ENCODE measurements around the gene ZNF654.
"Not testable (repeated sequence)": the region's sequence is repeated elsewhere in the genome, so short reads cannot be mapped to it uniquely, and the experiment has no call there.

Gene ZNF654

GRCh38 chr3:88137836-88138235, 78.8 kb downstream of the ZNF654 start:
- DNase-seq (ENCODE audit: low read depth, low spot score): no peak

GRCh38 chr3:88141458-88142083, 82.5 kb downstream of the ZNF654 start:
- no peak for DNase-seq (ENCODE audit: low read depth, low spot score)

DNA sequence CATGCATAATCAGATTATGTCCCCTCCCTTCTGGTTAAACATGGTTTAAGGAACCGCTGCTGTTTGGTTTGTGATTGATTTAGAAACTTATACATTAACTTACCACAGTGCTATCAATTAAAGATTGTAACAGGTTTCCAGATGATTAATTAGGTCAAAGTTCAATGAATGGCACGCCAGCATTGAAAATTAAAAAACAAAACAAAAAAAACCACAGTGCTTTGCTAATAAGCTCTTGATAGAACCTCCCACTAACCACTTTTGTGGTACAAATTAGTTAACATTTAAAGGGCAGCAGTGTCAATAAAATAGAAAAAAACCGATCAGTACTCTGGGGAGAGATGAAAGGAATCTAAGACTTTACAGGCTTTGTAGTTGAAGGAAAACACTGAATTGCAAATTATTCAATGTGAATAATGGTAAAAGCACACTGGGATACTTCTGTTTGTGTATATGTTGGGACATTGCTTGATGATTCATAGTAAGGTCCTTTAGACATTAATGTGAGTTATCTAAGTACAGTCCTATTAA, 83.1 kb downstream of the ZNF654 start:
- DNase-seq (ENCODE audit: low read depth, low spot score): no peak

DNA sequence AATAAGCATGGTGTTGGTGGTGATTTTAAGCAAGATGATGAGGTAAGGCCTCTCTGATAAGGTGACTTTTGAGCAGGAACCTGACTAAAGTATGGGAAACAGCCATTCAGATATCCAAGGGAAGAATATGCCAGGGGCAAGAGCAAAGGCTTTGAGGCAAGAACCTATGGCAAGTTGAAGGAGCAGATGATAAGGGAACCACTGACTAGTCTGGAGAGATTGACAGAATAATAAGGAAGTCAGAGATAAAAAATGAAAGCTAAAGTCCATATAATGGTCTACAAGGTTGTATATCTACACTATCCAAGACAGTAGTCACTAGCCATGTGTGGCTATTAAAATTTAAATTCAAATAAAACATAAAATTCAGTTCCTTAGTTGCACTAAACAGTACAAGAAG, 88.2 kb downstream of the ZNF654 start:
- no peak for DNase-seq (ENCODE audit: low read depth, low spot score)

- DNase-seq (ENCODE audit: low read depth, low spot score): peak; percentile 6
Observed at GRCh38 chr3:88148651-88149050, 89.6 kb downstream of the ZNF654 start.

- no peak for DNase-seq (ENCODE audit: low read depth, low spot score)
Observed at GRCh38 chr3:88149101-88149508, 90.0 kb downstream of the ZNF654 start.

DNA sequence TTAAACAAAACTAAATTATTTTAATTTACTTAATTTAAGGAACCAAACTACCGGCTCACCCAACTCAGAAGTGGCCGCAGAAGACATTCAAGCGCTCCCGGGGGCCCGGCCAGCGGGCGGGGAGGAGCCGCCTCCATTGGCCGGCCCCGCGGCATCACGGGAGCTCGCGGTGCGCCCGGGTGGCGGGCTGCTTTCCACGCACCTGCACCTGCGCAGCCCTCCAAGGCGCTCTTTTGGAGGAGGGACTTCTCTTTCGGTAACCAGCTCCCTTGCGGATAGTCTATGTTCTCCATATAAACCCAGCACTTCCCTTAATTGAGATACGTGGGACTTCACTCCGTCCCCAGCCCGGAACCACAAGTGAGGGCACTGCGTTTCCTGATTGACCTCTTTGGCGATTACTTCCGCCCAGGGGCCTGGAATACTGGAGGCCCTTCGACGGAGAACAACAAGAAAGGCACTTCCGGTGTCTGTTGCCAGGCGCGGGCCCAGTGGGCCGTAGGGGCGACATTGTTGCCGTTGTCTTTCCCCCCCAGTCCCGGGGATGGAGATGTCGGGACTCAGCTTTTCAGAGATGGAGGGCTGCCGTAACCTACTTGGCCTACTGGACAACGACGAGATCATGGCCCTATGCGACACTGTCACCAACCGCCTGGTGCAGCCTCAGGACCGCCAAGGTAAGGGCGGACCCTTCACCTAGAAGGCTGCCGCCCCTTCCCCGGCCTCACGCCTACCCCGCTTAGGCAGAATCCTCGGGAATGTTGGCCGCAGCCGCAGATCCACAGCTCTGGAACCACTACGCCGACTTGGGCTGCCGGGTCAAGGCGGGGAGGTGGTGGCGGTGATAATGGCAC, 90.7 kb downstream of the ZNF654 start, which contains the start of gene C3orf38:
C3orf38 (plus strand) TSS at position 451 of the 854 bp plus-strand sequence; CDS start at position 545, 94 bp downstream.
- peak; percentile 95 for DNase-seq (ENCODE audit: low read depth, low spot score)

DNA sequence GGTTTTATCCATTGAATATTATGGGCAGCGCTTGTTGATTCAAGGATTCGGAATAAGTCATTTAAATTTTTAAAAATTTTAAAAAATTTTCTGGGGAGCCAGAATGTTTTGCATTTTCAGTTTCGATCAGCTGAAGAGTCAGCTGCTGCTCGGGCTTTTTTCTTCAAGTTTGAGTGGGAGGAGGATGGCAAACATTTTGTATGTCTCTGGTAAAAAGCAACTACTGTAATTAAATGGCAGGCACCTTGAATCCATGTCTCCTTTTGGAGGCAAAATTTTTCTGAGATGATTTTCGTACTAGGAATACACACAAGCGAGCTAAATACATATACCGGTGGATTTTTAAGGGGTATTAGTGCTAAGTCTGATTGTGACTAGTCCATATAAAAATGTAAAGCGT, 91.3 kb downstream of the ZNF654 start:
- no peak for DNase-seq (ENCODE audit: low read depth, low spot score)

DNA sequence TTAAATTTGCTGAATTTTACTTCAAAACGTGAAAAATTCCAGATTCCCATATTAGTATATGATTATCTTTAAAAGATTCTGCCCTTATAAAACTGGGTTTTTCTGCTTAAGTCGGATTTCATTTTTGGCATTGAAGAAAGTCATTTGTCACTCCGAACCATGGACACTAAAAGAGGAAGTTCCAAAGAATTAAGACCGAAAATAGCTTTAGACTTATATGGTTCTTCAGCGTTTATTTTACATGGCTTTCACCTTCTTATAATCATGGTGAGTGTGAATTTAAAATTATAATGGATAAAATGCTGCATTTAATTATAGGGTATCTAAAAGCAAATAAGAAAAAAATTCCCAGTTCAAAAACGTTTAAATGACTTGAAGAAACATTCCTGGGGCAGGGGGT, 91.8 kb downstream of the ZNF654 start:
- DNase-seq (ENCODE audit: low read depth, low spot score): no peak

- no peak for DNase-seq (ENCODE audit: low read depth, low spot score)
Observed at GRCh38 chr3:88151358-88151757, 92.3 kb downstream of the ZNF654 start.

GRCh38 chr3:88152841-88153240, 93.8 kb downstream of the ZNF654 start:
- no peak for DNase-seq (ENCODE audit: low read depth, low spot score)

DNA sequence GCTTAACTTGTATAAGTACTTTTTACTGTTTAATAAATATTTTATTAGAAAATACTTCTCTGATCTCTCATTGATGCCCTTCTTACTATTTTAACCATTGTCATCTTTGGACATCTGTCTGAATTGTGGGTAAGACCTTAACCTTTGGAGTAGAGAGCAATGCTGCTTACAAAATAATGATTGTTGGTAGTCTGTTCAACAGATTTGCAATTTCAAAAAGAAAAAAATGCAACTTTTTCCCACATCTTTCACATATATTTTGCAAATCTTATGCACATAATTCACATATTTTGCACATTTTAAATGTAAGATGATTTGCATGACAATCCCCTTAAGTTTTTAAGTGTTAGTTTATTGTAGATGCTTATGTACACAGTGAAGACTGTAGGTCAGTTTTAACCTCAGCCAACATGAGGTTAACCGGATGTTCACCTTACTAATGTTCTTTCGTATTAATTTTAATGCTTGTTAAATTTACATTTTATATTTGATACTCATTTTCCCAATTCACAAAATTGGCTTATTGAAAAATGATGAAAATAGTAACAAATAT, 107.4 kb downstream of the ZNF654 start:
- no peak for DNase-seq (ENCODE audit: low read depth, low spot score)

DNA sequence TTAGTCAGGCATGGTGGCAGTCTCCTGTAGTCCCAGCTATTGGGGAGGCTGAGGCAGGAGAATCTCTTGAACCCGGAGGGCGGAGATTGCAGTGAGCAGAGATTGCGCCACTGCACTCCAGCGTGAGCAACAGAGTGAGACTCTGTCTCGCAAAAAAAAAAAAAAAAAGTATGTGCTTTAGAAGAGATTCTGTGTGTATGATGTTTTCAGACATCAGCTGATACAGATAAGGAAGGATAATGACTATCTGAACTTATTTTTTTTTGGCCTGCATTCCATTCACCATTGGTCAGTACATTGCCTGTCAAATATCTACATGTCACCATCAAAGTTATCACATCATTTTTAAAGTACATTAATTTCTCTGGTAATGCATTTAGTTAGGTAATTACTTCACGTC, 108.1 kb downstream of the ZNF654 start:
- DNase-seq (ENCODE audit: low read depth, low spot score): no peak

- no peak for DNase-seq (ENCODE audit: low read depth, low spot score)
Observed at GRCh38 chr3:88167704-88168103, 108.6 kb downstream of the ZNF654 start.

- DNase-seq (ENCODE audit: low read depth, low spot score): no peak
Observed at GRCh38 chr3:88168171-88168570, 109.1 kb downstream of the ZNF654 start.

DNA sequence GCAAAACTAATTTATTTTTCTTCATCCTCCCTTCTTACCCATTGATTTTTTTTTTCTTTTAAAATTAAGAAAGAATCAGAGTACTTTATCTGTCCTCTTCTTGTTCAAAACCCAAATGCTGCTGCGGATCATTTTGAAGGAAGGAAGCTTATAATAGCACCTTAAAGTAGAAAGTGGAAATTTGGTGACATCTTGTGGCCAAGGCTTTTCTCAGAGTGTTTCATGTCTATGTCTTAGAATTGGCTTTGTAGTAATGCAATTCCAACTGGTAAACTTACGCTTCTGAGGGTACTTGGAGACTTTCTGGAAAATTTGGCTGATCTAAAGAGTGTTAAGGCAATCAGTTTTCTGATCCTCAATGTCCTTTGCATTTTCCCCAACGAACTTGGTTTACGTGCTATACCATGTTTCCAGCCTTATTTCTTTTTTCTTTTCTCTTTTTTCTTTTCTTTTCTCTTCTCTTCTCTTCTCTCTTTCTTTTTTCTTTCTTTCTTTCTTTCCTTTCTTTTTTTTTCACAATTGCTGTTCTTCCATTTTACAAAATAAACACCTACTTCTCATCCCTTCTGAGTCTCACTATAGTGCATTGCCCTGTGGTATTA, 121.4 kb downstream of the ZNF654 start:
- DNase-seq (ENCODE audit: low read depth, low spot score): no peak

- DNase-seq (ENCODE audit: low read depth, low spot score): not testable (repeated sequence)
Observed at GRCh38 chr3:88182165-88182918, 123.3 kb downstream of the ZNF654 start.

DNA sequence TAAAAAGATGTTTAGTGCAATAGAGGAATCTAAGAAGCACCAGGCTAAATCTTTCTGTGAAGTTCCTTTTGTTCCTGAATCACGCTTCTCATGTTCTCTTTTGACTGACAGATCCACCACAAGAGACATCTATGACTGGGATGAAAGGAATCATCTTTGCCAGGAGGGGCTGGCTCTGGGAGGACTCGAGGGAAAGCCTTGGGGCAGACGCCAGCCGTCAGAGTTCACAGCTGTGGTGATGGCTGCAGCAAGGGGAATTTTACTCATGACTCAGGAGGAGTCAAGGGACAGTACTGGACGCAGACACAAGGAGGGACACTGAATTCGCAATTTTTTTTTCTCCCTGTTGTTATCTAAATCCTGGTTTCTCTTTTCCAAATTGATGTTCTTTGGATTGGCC, 129.4 kb downstream of the ZNF654 start:
- DNase-seq (ENCODE audit: low read depth, low spot score): peak; percentile 44

GRCh38 chr3:88189361-88189810, 130.3 kb downstream of the ZNF654 start:
- DNase-seq (ENCODE audit: low read depth, low spot score): no peak

- no peak for DNase-seq (ENCODE audit: low read depth, low spot score)
Observed at GRCh38 chr3:88191872-88192409, 132.9 kb downstream of the ZNF654 start.

GRCh38 chr3:88192631-88193030, 133.6 kb downstream of the ZNF654 start:
- no peak for DNase-seq (ENCODE audit: low read depth, low spot score)

Measured in ELF-1 (cell line).